HepG2 (cell line): ENCODE data around the gene LRIT2. TPM values are rescaled to one million over a fixed set of nuclear protein-coding genes. Genes with fewer than 3 reads are reported as not detected.

Source experiments
- ATAC-seq: fragments of 200-7000 bp; cut with Tn5 transposase; 3 replicates; pipeline ENCODE4 v1.9.1; 2020; ENCODE audit warnings: mild to moderate bottlenecking, moderate library complexity
- BruUV-seq: library from RNA; stranded (reverse); fragments of 400-500 nt; replicated peaks from 2 replicates; lab custom pipeline; 2021; lab: Mats Ljungman, UMichigan
- CTCF ChIA-PET: fragments of 300-600 bp; formaldehyde crosslinking; extraction: SDS; loops from one replicate; lab custom pipeline; 2021; ENCODE audit warnings: low total read pairs, inconsistent platforms, low intra/inter-chr PET ratio; lab: Yijun Ruan, JAX
- POLR2A ChIA-PET: fragments of 350-600 bp; sonication (Branson Sonifier 250); formaldehyde crosslinking; loops from one replicate; lab custom pipeline; 2020; ENCODE audit warnings: antibody characterized with exemption, inconsistent platforms; lab: Yijun Ruan, JAX
- DNase-seq: peaks from one replicate; pipeline ENCODE4 v3.0.0-alpha.2; 2015; ENCODE audit warnings: low spot score
- FAIRE-seq: peaks from 3 replicates; lab custom pipeline; 2011; peaks lifted over from hg19 to GRCh38; lab: Jason Lieb, UNC
- H2AFZ ChIP-seq: one replicate; pipeline ENCODE4 v1.6.1; 2011; ENCODE audit warnings: low read length, inconsistent platforms
- H3K27ac ChIP-seq: fragments of 300-600 bp; 3 replicates; pipeline ENCODE4 v1.8.0; 2011; ENCODE audit warnings: mixed run types, mild to moderate bottlenecking, mixed read lengths, low read length, inconsistent platforms; ENCODE audit not compliant: insufficient read depth; ENCODE audit errors: extremely low read length
- H3K27me3 ChIP-seq, 2 experiments: fragments of 200-600 bp in 1 of 2; 2 replicates in 1 of 2; 3 replicates in 1 of 2; pipeline versions ENCODE4 v1.6.0 to v1.8.0; 2011; ENCODE audit warnings: low read length in 2 of 2, mild to moderate bottlenecking in 2 of 2, moderate library complexity in 2 of 2, inconsistent platforms in 1 of 2; ENCODE audit not compliant: insufficient read depth in 2 of 2, control insufficient read depth in 1 of 2
- H3K36me3 ChIP-seq, 2 experiments: fragments of 200-600 bp in 1 of 2; replicated peaks in 1 of 2; 2 replicates in 1 of 2; 3 replicates in 1 of 2; pipeline versions ENCODE4 v1.5.1 to v1.8.0; 2011; ENCODE audit warnings: low read length in 2 of 2, inconsistent platforms in 1 of 2; ENCODE audit not compliant: insufficient read depth in 2 of 2, control insufficient read depth in 1 of 2
- H3K4me1 ChIP-seq: 2 replicates; pipeline ENCODE4 v1.5.1; 2012; ENCODE audit warnings: low read length, inconsistent platforms; ENCODE audit not compliant: insufficient read depth
- H3K4me2 ChIP-seq: 2 replicates; pipeline ENCODE4 v1.6.0; 2011; ENCODE audit warnings: low read depth, low read length, inconsistent platforms
- H3K4me3 ChIP-seq, 3 experiments: fragments of 200-600 bp in 1 of 3; sonication (generic), shearing (Covaris generic) in 1 of 3; replicated peaks in 1 of 3; 2 replicates each; pipeline ENCODE4 v1.5.1; 2011 to 2016; ENCODE audit warnings: low read length in 3 of 3, inconsistent platforms in 2 of 3, low read depth in 2 of 3, mild to moderate bottlenecking in 2 of 3, control low read depth in 1 of 3, mixed read lengths in 1 of 3; ENCODE audit not compliant: insufficient read depth in 1 of 3
- H3K79me2 ChIP-seq: one replicate; pipeline ENCODE4 v1.6.1; 2011; ENCODE audit warnings: low read length, inconsistent platforms; ENCODE audit not compliant: insufficient read depth
- H3K9ac ChIP-seq: 2 replicates; pipeline ENCODE4 v1.6.0; 2011; ENCODE audit warnings: mild to moderate bottlenecking, low read depth, low read length, inconsistent platforms; ENCODE audit not compliant: insufficient read depth
- H3K9me3 ChIP-seq: 2 replicates; pipeline ENCODE4 v1.5.1; 2012; ENCODE audit warnings: mild to moderate bottlenecking, low read length
- H4K20me1 ChIP-seq: 2 replicates; pipeline ENCODE4 v1.6.0; 2011; ENCODE audit warnings: inconsistent platforms, mild to moderate bottlenecking, low read length, moderate library complexity; ENCODE audit not compliant: insufficient read depth
- CBX1 ChIP-seq: IDR thresholded peaks from one replicate; pipeline ENCODE4 v1.6.1; 2016; ENCODE audit warnings: antibody characterized with exemption, low read depth
- FOXP1 ChIP-seq, 2 experiments: fragments of 450-650 bp in 1 of 2; IDR thresholded peaks; 2 replicates each; pipeline ENCODE4 v1.6.1; 2017 to 2018; ENCODE audit warnings: antibody characterized with exemption in 1 of 2
- GLI4 ChIP-seq: sonication (generic); formaldehyde crosslinking; IDR thresholded peaks from 2 replicates; pipeline ENCODE4 v1.5.1; 2020; ENCODE audit warnings: missing genetic modification reagents, mild to moderate bottlenecking, moderate library complexity, borderline replicate concordance
- MZF1 ChIP-seq: sonication (generic); formaldehyde crosslinking; IDR thresholded peaks from 2 replicates; pipeline ENCODE4 v1.8.1; 2023; ENCODE audit warnings: mild to moderate bottlenecking, missing genetic modification reagents, borderline replicate concordance
- NFYB ChIP-seq: sonication (generic); formaldehyde crosslinking; IDR thresholded peaks from 2 replicates; pipeline ENCODE4 v1.4.0; 2020; ENCODE audit warnings: missing genetic modification reagents
- PBX2 ChIP-seq: IDR thresholded peaks from 2 replicates; pipeline ENCODE4 v1.6.1; 2016; ENCODE audit warnings: control low read depth
- PHF8 ChIP-seq: sonication (generic); formaldehyde crosslinking; IDR thresholded peaks from 2 replicates; pipeline ENCODE4 v1.5.0; 2020; ENCODE audit warnings: missing genetic modification reagents
- ZC3H4 ChIP-seq: sonication (generic); formaldehyde crosslinking; IDR thresholded peaks from 2 replicates; pipeline ENCODE4 v1.4.0; 2020; ENCODE audit warnings: missing genetic modification reagents, borderline replicate concordance
- ZMYM3 ChIP-seq: sonication (generic); formaldehyde crosslinking; IDR thresholded peaks from 2 replicates; pipeline ENCODE4 v1.5.1; 2020; ENCODE audit warnings: mild to moderate bottlenecking, missing genetic modification reagents
- ZNF776 ChIP-seq: sonication (generic); formaldehyde crosslinking; IDR thresholded peaks from 2 replicates; pipeline ENCODE4 v1.4.0; 2020; ENCODE audit warnings: mild to moderate bottlenecking, missing genetic modification reagents
- ZNF839 ChIP-seq: sonication (generic); formaldehyde crosslinking; IDR thresholded peaks from 2 replicates; pipeline ENCODE4 v1.4.0; 2020; ENCODE audit warnings: missing genetic modification reagents, mild to moderate bottlenecking, borderline replicate concordance
- ZNF841 ChIP-seq: sonication (generic); formaldehyde crosslinking; IDR thresholded peaks from 2 replicates; pipeline ENCODE4 v1.8.1; 2023; ENCODE audit warnings: missing genetic modification reagents, borderline replicate concordance
- WGBS: methylation state at CpG from one replicate; pipeline ENCODE4 v1.1.6; 2017; ENCODE audit warnings: low lambda C conversion rate; 5-methylcytosine and 5-hydroxymethylcytosine counted together
- in situ Hi-C: cut with HindIII; loops from 2 replicates; pipeline ENCODE4 v1.10.0; 2017; ENCODE audit warnings: low pct_unique_long_range_greater_than_20kb; ENCODE audit not compliant: extremely low pct_ligation_motif_present
- intact Hi-C: fragments of 100-400 bp; cut with micrococcal nuclease; formaldehyde crosslinking; loops from one replicate; pipeline ENCODE4 v1.10.0; 2022; ENCODE audit not compliant: unreplicated experiment
- polyA plus RNA-seq, 8 experiments: library from polyadenylated mRNA; depleted of rRNA in 3 of 8; stranded (reverse) in 7 of 8; unstranded in 1 of 8; fragments of >200 nt; fragmentation: Illumina TruSeq in 4 of 8; extraction: Trizol in 4 of 8; gene quantifications; 2 replicates each; pipeline versions ENCODE4 v1.2.1 to v1.2.3, GENCODE V29; 2011 to 2016; ENCODE audit warnings: low read depth in 4 of 8, missing spikeins in 1 of 8, mixed read lengths in 1 of 8; ENCODE audit not compliant: insufficient read depth in 1 of 8
- total RNA-seq, 5 experiments: library from RNA; depleted of rRNA; stranded (reverse); fragments of >200 nt; fragmentation: Illumina TruSeq; extraction: Trizol; gene quantifications; 2 replicates each; pipeline ENCODE4 v1.2.3, GENCODE V29; 2016; ENCODE audit warnings: low read depth in 1 of 5
- TF ChIP-seq, protein P1 (sequence below): sonication (generic); formaldehyde crosslinking; IDR thresholded peaks from 2 replicates; pipeline ENCODE4 v1.5.1; 2020; ENCODE audit warnings: mild to moderate bottlenecking, missing genetic modification reagents, borderline replicate concordance
- TF ChIP-seq, protein P2 (sequence below): sonication (generic); formaldehyde crosslinking; IDR thresholded peaks from 2 replicates; pipeline ENCODE4 v1.9.0; 2022; ENCODE audit warnings: low read depth, missing genetic modification reagents
- TF ChIP-seq, protein P3 (sequence below): sonication (generic); formaldehyde crosslinking; conservative IDR thresholded peaks from 2 replicates; pipeline ENCODE4 v1.8.0; 2022; ENCODE audit warnings: mild to moderate bottlenecking, moderate library complexity, missing genetic modification reagents

The LRIT2 gene
- total and polyA plus RNA-seq, 2 of the 13 experiments (the other 11 are each of a cell fraction or from before 2014, with no cell fraction given), result not detected

DNA sequence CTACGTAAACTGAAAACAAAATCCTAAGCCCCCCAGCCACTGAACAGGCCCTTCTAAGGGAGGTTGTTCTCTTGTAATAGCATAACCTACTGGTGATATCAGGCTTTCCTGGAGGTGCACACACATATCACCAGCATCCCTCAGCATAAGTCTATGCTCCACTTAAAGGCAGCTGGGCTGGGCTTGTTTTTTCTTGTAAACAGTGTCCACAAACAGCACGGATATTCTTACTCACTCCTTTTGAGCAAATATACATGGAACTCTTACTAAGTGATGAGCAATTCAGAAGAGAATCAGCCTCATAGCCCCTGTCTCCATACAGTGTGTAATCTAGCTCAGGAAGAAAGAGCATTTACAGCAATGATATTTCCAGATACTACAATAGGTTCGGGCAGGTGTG is 13.6 kb upstream of the LRIT2 start:
- Histone ChIP-seq H3K79me2 (no peaks in the 10 kb centered on the region), H3K4me1 (peaks cover 14% of the 10 kb centered on the region), H3K27ac (no peak overlapping the region), H3K4me2 (no peak overlapping the region), H3K9me3 (no peaks in the 10 kb centered on the region), H2AFZ (no peak overlapping the region), H4K20me1 (no peaks in the 10 kb centered on the region), H3K36me3 (no peaks in the 10 kb centered on the region), H3K27me3 (peaks cover 3 to 18% of the 10 kb centered on the region in 2 experiments; a peak in 4 of 5 replicates), H3K9ac (no peak overlapping the region), H3K4me3 (no peak overlapping the region)
- no peak for ATAC-seq
- in situ Hi-C loops (no loop called here), intact Hi-C loops (no loop called here)
- POLR2A ChIA-PET, result no interaction called here
- WGBS, result 39% methylated on average over 3 of the region's 3 CpGs
- DNase-seq, result no peak
- CTCF ChIA-PET, result no interaction called here
- FAIRE-seq, result no peak
- no TSS peak for BruUV-seq
- TF ChIP-seq PBX2 (CRISPR knock-in tag), result no peak
- TF ChIP-seq ZMYM3 (CRISPR knock-in tag), result no peak
- TF ChIP-seq, protein P1, sequence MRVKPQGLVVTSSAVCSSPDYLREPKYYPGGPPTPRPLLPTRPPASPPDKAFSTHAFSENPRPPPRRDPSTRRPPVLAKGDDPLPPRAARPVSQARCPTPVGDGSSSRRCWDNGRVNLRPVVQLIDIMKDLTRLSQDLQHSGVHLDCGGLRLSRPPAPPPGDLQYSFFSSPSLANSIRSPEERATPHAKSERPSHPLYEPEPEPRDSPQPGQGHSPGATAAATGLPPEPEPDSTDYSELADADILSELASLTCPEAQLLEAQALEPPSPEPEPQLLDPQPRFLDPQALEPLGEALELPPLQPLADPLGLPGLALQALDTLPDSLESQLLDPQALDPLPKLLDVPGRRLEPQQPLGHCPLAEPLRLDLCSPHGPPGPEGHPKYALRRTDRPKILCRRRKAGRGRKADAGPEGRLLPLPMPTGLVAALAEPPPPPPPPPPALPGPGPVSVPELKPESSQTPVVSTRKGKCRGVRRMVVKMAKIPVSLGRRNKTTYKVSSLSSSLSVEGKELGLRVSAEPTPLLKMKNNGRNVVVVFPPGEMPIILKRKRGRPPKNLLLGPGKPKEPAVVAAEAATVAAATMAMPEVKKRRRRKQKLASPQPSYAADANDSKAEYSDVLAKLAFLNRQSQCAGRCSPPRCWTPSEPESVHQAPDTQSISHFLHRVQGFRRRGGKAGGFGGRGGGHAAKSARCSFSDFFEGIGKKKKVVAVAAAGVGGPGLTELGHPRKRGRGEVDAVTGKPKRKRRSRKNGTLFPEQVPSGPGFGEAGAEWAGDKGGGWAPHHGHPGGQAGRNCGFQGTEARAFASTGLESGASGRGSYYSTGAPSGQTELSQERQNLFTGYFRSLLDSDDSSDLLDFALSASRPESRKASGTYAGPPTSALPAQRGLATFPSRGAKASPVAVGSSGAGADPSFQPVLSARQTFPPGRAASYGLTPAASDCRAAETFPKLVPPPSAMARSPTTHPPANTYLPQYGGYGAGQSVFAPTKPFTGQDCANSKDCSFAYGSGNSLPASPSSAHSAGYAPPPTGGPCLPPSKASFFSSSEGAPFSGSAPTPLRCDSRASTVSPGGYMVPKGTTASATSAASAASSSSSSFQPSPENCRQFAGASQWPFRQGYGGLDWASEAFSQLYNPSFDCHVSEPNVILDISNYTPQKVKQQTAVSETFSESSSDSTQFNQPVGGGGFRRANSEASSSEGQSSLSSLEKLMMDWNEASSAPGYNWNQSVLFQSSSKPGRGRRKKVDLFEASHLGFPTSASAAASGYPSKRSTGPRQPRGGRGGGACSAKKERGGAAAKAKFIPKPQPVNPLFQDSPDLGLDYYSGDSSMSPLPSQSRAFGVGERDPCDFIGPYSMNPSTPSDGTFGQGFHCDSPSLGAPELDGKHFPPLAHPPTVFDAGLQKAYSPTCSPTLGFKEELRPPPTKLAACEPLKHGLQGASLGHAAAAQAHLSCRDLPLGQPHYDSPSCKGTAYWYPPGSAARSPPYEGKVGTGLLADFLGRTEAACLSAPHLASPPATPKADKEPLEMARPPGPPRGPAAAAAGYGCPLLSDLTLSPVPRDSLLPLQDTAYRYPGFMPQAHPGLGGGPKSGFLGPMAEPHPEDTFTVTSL (CRISPR knock-in tag), result no peak
- TF ChIP-seq, protein P2, sequence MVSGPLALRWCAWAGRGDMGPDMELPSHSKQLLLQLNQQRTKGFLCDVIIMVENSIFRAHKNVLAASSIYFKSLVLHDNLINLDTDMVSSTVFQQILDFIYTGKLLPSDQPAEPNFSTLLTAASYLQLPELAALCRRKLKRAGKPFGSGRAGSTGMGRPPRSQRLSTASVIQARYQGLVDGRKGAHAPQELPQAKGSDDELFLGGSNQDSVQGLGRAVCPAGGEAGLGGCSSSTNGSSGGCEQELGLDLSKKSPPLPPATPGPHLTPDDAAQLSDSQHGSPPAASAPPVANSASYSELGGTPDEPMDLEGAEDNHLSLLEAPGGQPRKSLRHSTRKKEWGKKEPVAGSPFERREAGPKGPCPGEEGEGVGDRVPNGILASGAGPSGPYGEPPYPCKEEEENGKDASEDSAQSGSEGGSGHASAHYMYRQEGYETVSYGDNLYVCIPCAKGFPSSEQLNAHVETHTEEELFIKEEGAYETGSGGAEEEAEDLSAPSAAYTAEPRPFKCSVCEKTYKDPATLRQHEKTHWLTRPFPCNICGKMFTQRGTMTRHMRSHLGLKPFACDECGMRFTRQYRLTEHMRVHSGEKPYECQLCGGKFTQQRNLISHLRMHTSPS (CRISPR knock-in tag), result no peak
- TF ChIP-seq, protein P3, sequence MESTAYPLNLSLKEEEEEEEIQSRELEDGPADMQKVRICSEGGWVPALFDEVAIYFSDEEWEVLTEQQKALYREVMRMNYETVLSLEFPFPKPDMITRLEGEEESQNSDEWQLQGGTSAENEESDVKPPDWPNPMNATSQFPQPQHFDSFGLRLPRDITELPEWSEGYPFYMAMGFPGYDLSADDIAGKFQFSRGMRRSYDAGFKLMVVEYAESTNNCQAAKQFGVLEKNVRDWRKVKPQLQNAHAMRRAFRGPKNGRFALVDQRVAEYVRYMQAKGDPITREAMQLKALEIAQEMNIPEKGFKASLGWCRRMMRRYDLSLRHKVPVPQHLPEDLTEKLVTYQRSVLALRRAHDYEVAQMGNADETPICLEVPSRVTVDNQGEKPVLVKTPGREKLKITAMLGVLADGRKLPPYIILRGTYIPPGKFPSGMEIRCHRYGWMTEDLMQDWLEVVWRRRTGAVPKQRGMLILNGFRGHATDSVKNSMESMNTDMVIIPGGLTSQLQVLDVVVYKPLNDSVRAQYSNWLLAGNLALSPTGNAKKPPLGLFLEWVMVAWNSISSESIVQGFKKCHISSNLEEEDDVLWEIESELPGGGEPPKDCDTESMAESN (CRISPR knock-in tag), result no peak
- TF ChIP-seq ZNF776 (CRISPR knock-in tag), result no peak
- no peak for TF ChIP-seq ZC3H4 (CRISPR knock-in tag)
- TF ChIP-seq FOXP1 (IDR thresholded peaks at IDR 0.05), result no peak
- no peak for TF ChIP-seq FOXP1 (CRISPR knock-in tag; IDR thresholded peaks at IDR 0.05)
- TF ChIP-seq MZF1 (CRISPR knock-in tag), result no peak
- TF ChIP-seq CBX1, result no peak
- no peak for TF ChIP-seq PHF8 (CRISPR knock-in tag)
- no peak for TF ChIP-seq GLI4 (CRISPR knock-in tag)
- TF ChIP-seq NFYB (CRISPR knock-in tag), result no peak
- TF ChIP-seq ZNF839, result no peak
- TF ChIP-seq ZNF841, result no peak
